ENCODE measurements around the gene LONRF2. TPM values are rescaled to one million over a fixed set of nuclear protein-coding genes. Genes with fewer than 3 reads are reported as not detected.

The LONRF2 gene
- total RNA-seq, 1 donor from 2014 or later: 1.7 TPM

DNA sequence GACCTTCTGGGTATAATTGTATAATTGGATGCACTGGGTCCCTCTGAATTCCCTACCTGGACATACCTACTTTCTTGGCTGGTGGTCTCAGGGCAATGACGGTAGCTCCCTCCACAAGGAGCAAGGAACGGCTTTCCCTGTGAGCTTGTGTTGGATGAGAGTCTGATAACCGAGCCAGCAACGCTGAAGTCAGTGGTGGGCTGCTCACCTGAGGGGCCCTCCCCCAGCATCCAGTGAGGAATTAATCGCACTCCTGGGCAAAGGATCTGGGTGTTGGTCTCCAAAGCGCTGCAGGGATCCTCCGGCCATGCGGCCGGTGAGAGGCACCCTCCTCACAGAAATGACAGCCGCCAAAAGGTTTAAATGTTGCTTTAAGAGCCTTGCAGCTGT, 47.1 kb downstream of the LONRF2 start:
- Mint-ChIP-seq H3K4me1 (ENCODE audit: low read depth) (no peaks in the 10 kb centered on the region), H3K36me3 (ENCODE audit: low read depth) (peaks cover 6% of the 10 kb centered on the region), H3K9me3 (ENCODE audit: low read depth) (no peaks in the 10 kb centered on the region), H3K27me3 (ENCODE audit: low read depth) (peaks cover 3% of the 10 kb centered on the region), H3K27ac (ENCODE audit: unreplicated experiment) (no peak overlapping the region), H3K4me3 (ENCODE audit: unreplicated experiment) (no peak overlapping the region)
- DNase-seq (ENCODE audit: low spot score): no peak
- TF ChIP-seq, protein P1, sequence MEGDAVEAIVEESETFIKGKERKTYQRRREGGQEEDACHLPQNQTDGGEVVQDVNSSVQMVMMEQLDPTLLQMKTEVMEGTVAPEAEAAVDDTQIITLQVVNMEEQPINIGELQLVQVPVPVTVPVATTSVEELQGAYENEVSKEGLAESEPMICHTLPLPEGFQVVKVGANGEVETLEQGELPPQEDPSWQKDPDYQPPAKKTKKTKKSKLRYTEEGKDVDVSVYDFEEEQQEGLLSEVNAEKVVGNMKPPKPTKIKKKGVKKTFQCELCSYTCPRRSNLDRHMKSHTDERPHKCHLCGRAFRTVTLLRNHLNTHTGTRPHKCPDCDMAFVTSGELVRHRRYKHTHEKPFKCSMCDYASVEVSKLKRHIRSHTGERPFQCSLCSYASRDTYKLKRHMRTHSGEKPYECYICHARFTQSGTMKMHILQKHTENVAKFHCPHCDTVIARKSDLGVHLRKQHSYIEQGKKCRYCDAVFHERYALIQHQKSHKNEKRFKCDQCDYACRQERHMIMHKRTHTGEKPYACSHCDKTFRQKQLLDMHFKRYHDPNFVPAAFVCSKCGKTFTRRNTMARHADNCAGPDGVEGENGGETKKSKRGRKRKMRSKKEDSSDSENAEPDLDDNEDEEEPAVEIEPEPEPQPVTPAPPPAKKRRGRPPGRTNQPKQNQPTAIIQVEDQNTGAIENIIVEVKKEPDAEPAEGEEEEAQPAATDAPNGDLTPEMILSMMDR (IDR thresholded peaks at IDR 0.05): no peak

DNA sequence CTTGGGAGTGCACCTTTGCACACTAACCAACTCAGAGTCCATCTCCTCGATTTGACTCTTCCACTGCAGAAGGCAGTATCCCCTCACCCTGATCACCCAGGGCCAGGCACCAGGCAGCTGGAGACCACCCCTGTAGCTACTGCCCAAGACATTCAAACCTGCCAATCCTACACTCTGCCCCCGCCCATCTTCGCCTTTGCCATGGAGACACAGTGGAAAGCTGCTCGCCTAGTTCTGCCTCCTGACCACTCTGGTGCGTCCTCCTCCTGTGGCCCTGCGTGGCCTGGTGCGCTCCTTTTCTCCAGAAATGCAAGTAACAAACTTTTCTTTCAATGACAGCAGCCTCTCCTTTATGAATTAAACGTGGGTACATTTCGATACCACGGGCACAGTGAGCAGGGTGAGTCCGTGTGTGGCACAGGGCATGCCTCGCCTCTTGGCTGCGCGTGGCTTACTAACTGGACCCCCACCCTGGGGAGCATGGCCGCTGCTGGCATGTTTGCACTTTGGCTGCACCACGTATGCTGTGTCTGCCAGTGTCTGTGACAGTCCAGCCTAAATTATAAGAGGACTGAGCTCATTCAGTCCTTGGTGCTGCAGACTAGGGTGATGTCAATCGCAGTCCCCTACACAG, 47.6 kb downstream of the LONRF2 start:
- no peaks in the 10 kb centered on the region for H3K9me3 Mint-ChIP-seq (ENCODE audit: low read depth)
- H3K4me1 Mint-ChIP-seq (ENCODE audit: low read depth): no peaks in the 10 kb centered on the region
- TF ChIP-seq, protein P1 (IDR thresholded peaks at IDR 0.05): no peak
- peaks cover 3% of the 10 kb centered on the region for H3K27me3 Mint-ChIP-seq (ENCODE audit: low read depth)
- H3K27ac Mint-ChIP-seq (ENCODE audit: unreplicated experiment): no peak overlapping the region
- DNase-seq (ENCODE audit: low spot score): no peak
- no peak overlapping the region for H3K4me3 Mint-ChIP-seq (ENCODE audit: unreplicated experiment)
- H3K36me3 Mint-ChIP-seq (ENCODE audit: low read depth): peaks cover 5% of the 10 kb centered on the region

DNA sequence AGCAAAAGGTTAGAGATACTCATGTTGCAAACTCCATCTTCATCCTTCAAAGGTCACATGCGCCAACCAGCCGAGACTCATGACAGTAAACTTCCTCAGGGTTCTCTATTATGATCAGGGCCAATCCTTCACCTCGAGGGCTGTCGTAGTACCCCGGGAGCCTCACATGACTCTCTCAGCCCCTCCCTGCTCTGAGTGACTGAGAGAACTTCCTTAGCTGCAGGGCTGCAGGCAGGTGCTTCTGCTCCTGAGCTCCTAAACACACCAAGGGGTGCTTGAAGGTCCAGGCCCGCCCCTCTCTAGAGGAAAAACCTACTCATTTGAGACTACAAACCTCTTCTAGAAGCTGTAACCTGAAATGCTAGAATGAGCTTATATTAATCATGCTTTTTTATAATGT, 48.2 kb downstream of the LONRF2 start:
- no peak overlapping the region for H3K4me3 Mint-ChIP-seq (ENCODE audit: unreplicated experiment)
- no peaks in the 10 kb centered on the region for H3K9me3 Mint-ChIP-seq (ENCODE audit: low read depth)
- peaks cover 5% of the 10 kb centered on the region for H3K36me3 Mint-ChIP-seq (ENCODE audit: low read depth)
- peaks cover 5% of the 10 kb centered on the region for H3K27me3 Mint-ChIP-seq (ENCODE audit: low read depth)
- TF ChIP-seq, protein P1 (IDR thresholded peaks at IDR 0.05): no peak
- H3K27ac Mint-ChIP-seq (ENCODE audit: unreplicated experiment): no peak overlapping the region
- H3K4me1 Mint-ChIP-seq (ENCODE audit: low read depth): no peaks in the 10 kb centered on the region
- DNase-seq (ENCODE audit: low spot score): no peak

DNA sequence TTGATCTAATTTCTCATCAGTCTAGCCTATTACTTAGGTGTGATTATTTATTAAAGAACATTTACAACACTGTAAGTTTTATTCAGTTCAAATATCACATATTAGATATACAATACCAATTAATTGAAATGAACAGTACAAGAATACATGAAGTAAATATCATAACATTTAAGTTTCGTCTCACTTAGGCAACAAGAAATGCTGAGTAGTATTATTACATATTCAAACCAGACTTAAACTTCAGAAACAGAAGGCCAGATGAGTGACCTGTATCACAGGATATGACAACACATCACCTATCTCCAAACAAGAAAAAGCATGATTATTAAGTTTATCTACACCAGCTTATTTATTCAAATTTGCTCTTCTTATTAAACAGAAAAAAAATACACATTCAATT, 48.9 kb downstream of the LONRF2 start:
- Mint-ChIP-seq H3K4me3 (ENCODE audit: unreplicated experiment) (no peak overlapping the region), H3K36me3 (ENCODE audit: low read depth) (peaks cover 3% of the 10 kb centered on the region), H3K27ac (ENCODE audit: unreplicated experiment) (no peak overlapping the region), H3K4me1 (ENCODE audit: low read depth) (no peaks in the 10 kb centered on the region), H3K27me3 (ENCODE audit: low read depth) (peaks cover 4% of the 10 kb centered on the region), H3K9me3 (ENCODE audit: low read depth) (no peaks in the 10 kb centered on the region)
- TF ChIP-seq, protein P1 (IDR thresholded peaks at IDR 0.05): no peak
- DNase-seq (ENCODE audit: low spot score): no peak

DNA sequence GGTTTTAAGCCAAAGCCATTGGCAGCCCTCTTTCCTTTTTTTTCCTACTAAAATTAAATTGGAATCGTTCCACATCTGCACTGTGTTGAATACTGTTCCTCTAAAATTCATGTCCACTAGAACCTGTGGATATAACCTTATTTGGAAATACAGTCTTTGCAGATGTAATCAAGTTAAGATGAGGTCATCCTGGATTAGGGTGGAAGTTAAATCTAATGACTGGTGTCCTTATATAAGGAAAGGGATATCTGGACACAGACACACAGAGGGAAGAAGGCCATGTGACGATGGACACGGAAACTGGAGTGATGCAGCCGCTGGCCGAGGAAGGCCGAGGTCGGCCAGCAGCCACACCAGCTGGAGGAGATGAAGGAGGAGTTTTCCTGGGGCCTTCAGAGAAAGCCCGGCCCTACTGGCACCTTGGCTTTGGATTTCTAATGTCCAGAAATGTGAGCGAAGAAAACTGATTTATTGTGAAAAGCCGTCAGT, 49.4 kb downstream of the LONRF2 start:
- Mint-ChIP-seq H3K4me1 (ENCODE audit: low read depth) (no peaks in the 10 kb centered on the region), H3K36me3 (ENCODE audit: low read depth) (peaks cover 3% of the 10 kb centered on the region), H3K27ac (ENCODE audit: unreplicated experiment) (no peak overlapping the region), H3K4me3 (ENCODE audit: unreplicated experiment) (no peak overlapping the region), H3K9me3 (ENCODE audit: low read depth) (no peaks in the 10 kb centered on the region), H3K27me3 (ENCODE audit: low read depth) (peaks cover 4% of the 10 kb centered on the region)
- no peak for DNase-seq (ENCODE audit: low spot score)
- TF ChIP-seq, protein P1 (IDR thresholded peaks at IDR 0.05): no peak
